Measurements from ENCODE around the gene ACTN1. TPM values are rescaled to one million over a fixed set of nuclear protein-coding genes. Genes with fewer than 3 reads are reported as not detected.

The ACTN1 gene
- total and polyA plus RNA-seq, 2 of the 8 experiments (the other 6 are each of a cell fraction or from before 2014, with no cell fraction given), result 236 to 262 TPM

- Histone ChIP-seq H2BK15ac (ENCODE audit: low read length) (0 out of 2 replicates have a peak overlapping the region, but pooled peaks have one; percentile 25), H2AK5ac (ENCODE audit: low read depth, low read length) (peak overlapping the region; percentile 56; the same call in 1 of the 2 replicates), H4K5ac (ENCODE audit: insufficient read length, low read depth, low read length) (no peak overlapping the region), H3K14ac (ENCODE audit: insufficient read length) (no peak overlapping the region), H4K91ac (replicated peaks; ENCODE audit: insufficient read length, low read length) (peak overlapping the region; percentile 88), H3K23me2 (ENCODE audit: low read depth, low read length) (peaks cover 1% of the 10 kb centered on the region; the same call in 1 of the 2 replicates), H2BK12ac (ENCODE audit: low read depth, low read length) (peak overlapping the region; percentile 97), H3K9me3 (ENCODE audit: insufficient read depth in 2 of 2, low read depth in 1 of 2, low read length in 1 of 2) (no peaks in the 10 kb centered on the region), H3K4me3 (ENCODE audit: extremely low read depth in 1 of 4, insufficient read depth in 2 of 4, low read depth in 3 of 4, low read length in 4 of 4) (no peak overlapping the region), H3K18ac (ENCODE audit: extremely low read depth, low read length) (no peak overlapping the region), H3K56ac (replicated peaks; ENCODE audit: insufficient read length, low read depth, low read length) (no peak overlapping the region), H3K9ac (replicated peaks in 1 of 4; ENCODE audit: extremely low read depth in 1 of 4, low read depth in 3 of 4, low read length in 3 of 4) (no peak overlapping the region), H3K27ac (ENCODE audit: low read depth, low read length) (no peak overlapping the region), H4K8ac (ENCODE audit: extremely low read depth, insufficient read depth, low read length) (no peak overlapping the region; the same call in 1 of the 2 replicates), H3K4me1 (replicated peaks in 1 of 4; ENCODE audit: control insufficient read depth in 3 of 4, insufficient read depth in 4 of 4, low read length in 3 of 4) (peaks cover 3 to 11% (median 6%) of the 10 kb centered on the region in 4 experiments), H2BK20ac (ENCODE audit: low read length) (peak overlapping the region; percentile 9; the same call in 1 of the 2 replicates), H3K79me2 (ENCODE audit: control insufficient read depth in 1 of 2, insufficient read depth in 2 of 2, low read length in 2 of 2) (no peaks in the 10 kb centered on the region), H2BK120ac (replicated peaks; ENCODE audit: low read depth, low read length) (no peak overlapping the region), H3K23ac (ENCODE audit: insufficient read length) (no peak overlapping the region), H3K36me3 (ENCODE audit: control insufficient read depth in 2 of 4, insufficient read depth in 4 of 4, low read length in 3 of 4) (no peaks in the 10 kb centered on the region), H3K27me3 (replicated peaks in 1 of 4; ENCODE audit: control insufficient read depth in 3 of 4, extremely low read depth in 1 of 4, insufficient read depth in 3 of 4, low read length in 3 of 4) (no peaks in the 10 kb centered on the region), H3K79me1 (ENCODE audit: low read depth, low read length) (no peaks in the 10 kb centered on the region), H3K4ac (replicated peaks; ENCODE audit: insufficient read length, low read depth, low read length) (no peak overlapping the region), H3K4me2 (ENCODE audit: insufficient read depth in 1 of 2, low read depth in 2 of 2, low read length in 2 of 2) (no peak overlapping the region), H2BK5ac (ENCODE audit: low read depth, low read length) (0 out of 2 replicates have a peak overlapping the region, but pooled peaks have one; percentile 63), H4K20me1 (replicated peaks in 1 of 2; ENCODE audit: control insufficient read depth in 1 of 2, insufficient read depth in 2 of 2, low read length in 2 of 2) (no peaks in the 10 kb centered on the region), H2AFZ (ENCODE audit: low read length) (no peak overlapping the region)
- FAIRE-seq (no peak), DNase-seq (ENCODE audit: low read depth in 1 of 2, low spot score in 2 of 2) (no peak)
- ChIA-PET POLR2A (ENCODE audit: partially characterized antibody) (interaction anchor here (1.6 kb wide), 1 partner anchor 38 kb away, joined by 4 read pairs; no protein-coding TSS in a partner anchor), CTCF (ENCODE audit: partially characterized antibody) (interaction anchor here (0.6 to 1.0 kb wide), 3 partner anchors 13 to 66 kb away, joined by 3 read pairs; no protein-coding TSS in a partner anchor)
- WGBS, 2 experiments (ENCODE audit: extremely low coverage in 1 of 2, insufficient coverage in 1 of 2, insufficient read length in 1 of 2, insufficient replicate concordance in 2 of 2, low coverage in 1 of 2, low lambda C conversion rate in 2 of 2, missing lambda C conversion rate in 1 of 2), result 86% methylated on average over 6 of the region's 6 CpGs; no CpG with 5 or more reads in 1 of the 2 experiments
- no peak for TF ChIP-seq POLR2AphosphoS5 (IDR thresholded peaks at IDR 0.05; ENCODE audit: low read depth, low read length)
- no peak for TF ChIP-seq KDM5A (IDR thresholded peaks at IDR 0.05; ENCODE audit: low read length)
- TF ChIP-seq EZH2 (IDR thresholded peaks at IDR 0.05; ENCODE audit: low read depth, low read length, severe bottlenecking), result no peak
- TF ChIP-seq CREB1 (IDR thresholded peaks at IDR 0.05), result no peak
- no peak for TF ChIP-seq TEAD4 (IDR thresholded peaks at IDR 0.05; ENCODE audit: low read depth, low read length)
- no peak for TF ChIP-seq USF2 (IDR thresholded peaks at IDR 0.05; ENCODE audit: low read length)
- TF ChIP-seq KDM1A (IDR thresholded peaks at IDR 0.05; ENCODE audit: borderline replicate concordance, low read length), result no peak
- TF ChIP-seq FOSL1 (IDR thresholded peaks at IDR 0.05; ENCODE audit: insufficient read depth, low read depth, low read length), result no peak
- TF ChIP-seq CTBP2 (IDR thresholded peaks at IDR 0.05; ENCODE audit: borderline replicate concordance, insufficient read depth, insufficient read length, low read length), result no peak
- no peak for TF ChIP-seq SP2 (IDR thresholded peaks at IDR 0.05; ENCODE audit: low read length)
- TF ChIP-seq ZNF274 (IDR thresholded peaks at IDR 0.05; ENCODE audit: borderline replicate concordance, extremely low read depth, low read length), result no peak
- TF ChIP-seq SIX5 (IDR thresholded peaks at IDR 0.05; ENCODE audit: low read depth, low read length), result no peak
- no peak for TF ChIP-seq CBX5 (IDR thresholded peaks at IDR 0.05; ENCODE audit: low read depth, low read length)
Measured at GRCh38 chr14:69014829-69015259, 35.7 kb upstream of the ACTN1 start.

Measured in H1 (cell line).